Fibroblast of skin of right quadriceps (primary cell): ENCODE data around the gene TEX22.
"Not testable (repeated sequence)": the region's sequence is repeated elsewhere in the genome, so short reads cannot be mapped to it uniquely, and the experiment has no call there.

Experiments
- DNase-seq: peaks from one replicate; pipeline ENCODE4 v3.0.0-alpha.2; 2013

Gene TEX22

GRCh38 chr14:105398044-105398725 lies at the start of gene TEX22:
Gene TEX22, plus strand, starts transcription at chr14:105398538. Its CDS starts 803 bp downstream, at chr14:105399341.
- peak; percentile 83 for DNase-seq

- DNase-seq: no peak
These were observed 49.2 kb upstream of the TEX22 start for GRCh38 chr14:105348945-105349699.

- no peak for DNase-seq
These were observed 48.3 kb upstream of the TEX22 start for GRCh38 chr14:105349992-105350391.

- no peak for DNase-seq
These were observed 47.7 kb upstream of the TEX22 start for GRCh38 chr14:105350450-105351244.

- no peak for DNase-seq
These were observed 46.9 kb upstream of the TEX22 start for GRCh38 chr14:105351410-105351809.

GRCh38 chr14:105351920-105352851 lies 46.2 kb upstream of the TEX22 start:
- peak; percentile 76 for DNase-seq

- DNase-seq: no peak
These were observed 45.2 kb upstream of the TEX22 start for GRCh38 chr14:105353136-105353535.

GRCh38 chr14:105354541-105354940 lies 43.8 kb upstream of the TEX22 start:
- no peak for DNase-seq

- no peak for DNase-seq
These were observed 43.2 kb upstream of the TEX22 start for GRCh38 chr14:105355049-105355575.

- DNase-seq: no peak
These were observed 42.3 kb upstream of the TEX22 start for GRCh38 chr14:105355850-105356604.

- no peak for DNase-seq
These were observed 41.4 kb upstream of the TEX22 start for GRCh38 chr14:105356927-105357326.

- DNase-seq: no peak
These were observed 40.7 kb upstream of the TEX22 start for GRCh38 chr14:105357626-105358025.

- DNase-seq: no peak
These were observed 40.0 kb upstream of the TEX22 start for GRCh38 chr14:105358140-105358846.

- DNase-seq: no peak
These were observed 39.4 kb upstream of the TEX22 start for GRCh38 chr14:105358943-105359342.

GRCh38 chr14:105361412-105361811 lies 36.9 kb upstream of the TEX22 start:
- not testable (repeated sequence) for DNase-seq

GRCh38 chr14:105363847-105364708 lies 34.3 kb upstream of the TEX22 start:
- peak; percentile 61 for DNase-seq

GRCh38 chr14:105365101-105365500 lies 33.2 kb upstream of the TEX22 start:
- DNase-seq: no peak

GRCh38 chr14:105365681-105366080 lies 32.7 kb upstream of the TEX22 start:
- no peak for DNase-seq

GRCh38 chr14:105366386-105367074 lies 31.8 kb upstream of the TEX22 start:
- DNase-seq: no peak
